ENCODE data around the gene ARAP3.

DNA sequence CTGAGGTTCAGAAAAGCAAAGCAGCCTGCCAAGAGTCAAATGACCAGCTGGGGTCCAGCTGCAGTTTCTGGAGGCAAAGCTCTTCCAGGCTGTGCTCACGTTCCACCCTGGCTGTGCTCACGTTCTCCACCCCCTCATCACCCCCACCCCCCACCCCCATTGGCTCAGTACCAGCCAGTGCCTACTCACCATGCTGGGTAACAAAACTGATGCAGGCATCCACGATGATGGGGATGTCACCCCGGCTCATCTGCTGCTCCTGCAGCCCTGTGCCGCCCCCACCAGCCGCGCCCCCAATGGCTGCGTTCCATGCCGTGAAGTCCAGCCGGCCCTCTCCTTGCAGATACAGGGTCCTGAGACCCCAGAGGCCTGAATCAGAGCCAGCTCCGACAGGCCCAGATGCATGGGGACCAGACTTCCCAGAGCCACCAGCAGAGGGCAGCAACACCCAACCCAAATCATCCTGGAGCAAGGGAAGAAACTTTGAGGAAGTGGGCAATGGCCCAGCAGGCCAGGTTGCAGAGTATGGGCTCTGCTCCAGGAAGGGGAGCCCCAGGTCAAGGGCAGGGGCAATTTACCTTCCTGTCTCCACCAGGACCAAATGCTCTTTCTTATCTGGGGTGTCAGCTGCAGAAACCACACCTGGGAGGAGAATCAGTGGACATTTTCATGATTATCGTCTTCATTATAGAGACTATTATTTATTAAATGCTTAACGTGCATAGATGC is 17.1 kb downstream of the ARAP3 start:
- TF ChIP-seq, protein P1, sequence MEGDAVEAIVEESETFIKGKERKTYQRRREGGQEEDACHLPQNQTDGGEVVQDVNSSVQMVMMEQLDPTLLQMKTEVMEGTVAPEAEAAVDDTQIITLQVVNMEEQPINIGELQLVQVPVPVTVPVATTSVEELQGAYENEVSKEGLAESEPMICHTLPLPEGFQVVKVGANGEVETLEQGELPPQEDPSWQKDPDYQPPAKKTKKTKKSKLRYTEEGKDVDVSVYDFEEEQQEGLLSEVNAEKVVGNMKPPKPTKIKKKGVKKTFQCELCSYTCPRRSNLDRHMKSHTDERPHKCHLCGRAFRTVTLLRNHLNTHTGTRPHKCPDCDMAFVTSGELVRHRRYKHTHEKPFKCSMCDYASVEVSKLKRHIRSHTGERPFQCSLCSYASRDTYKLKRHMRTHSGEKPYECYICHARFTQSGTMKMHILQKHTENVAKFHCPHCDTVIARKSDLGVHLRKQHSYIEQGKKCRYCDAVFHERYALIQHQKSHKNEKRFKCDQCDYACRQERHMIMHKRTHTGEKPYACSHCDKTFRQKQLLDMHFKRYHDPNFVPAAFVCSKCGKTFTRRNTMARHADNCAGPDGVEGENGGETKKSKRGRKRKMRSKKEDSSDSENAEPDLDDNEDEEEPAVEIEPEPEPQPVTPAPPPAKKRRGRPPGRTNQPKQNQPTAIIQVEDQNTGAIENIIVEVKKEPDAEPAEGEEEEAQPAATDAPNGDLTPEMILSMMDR (IDR thresholded peaks at IDR 0.05; ENCODE audit: insufficient read depth, low read depth, low read length) = peak; percentile 82
- TF ChIP-seq EZH2 (IDR thresholded peaks at IDR 0.05; ENCODE audit: insufficient read depth, low read length) = no peak
